Measurements from ENCODE around the gene MATN1.
"Not testable (repeated sequence)": the region's sequence is repeated elsewhere in the genome, so short reads cannot be mapped to it uniquely, and the experiment has no call there.

MATN1 gene

DNA sequence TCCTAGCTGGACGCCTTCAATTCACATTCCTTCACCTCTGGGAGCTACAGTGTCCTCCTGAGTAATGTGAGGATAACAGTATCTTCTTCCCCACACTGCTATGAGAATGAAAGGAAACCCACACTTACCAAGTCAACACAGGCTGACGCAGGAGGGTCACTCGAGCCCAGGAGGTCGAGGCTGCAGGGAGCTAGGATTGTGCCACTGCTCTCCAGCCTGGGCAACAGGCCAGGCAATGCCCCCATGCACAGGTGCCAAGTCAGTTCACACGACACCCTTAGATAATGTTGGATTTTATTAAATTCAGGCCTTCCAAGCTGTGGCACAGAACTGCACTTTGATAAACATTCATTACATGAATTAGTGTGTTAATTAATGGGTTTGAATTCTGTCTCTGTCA, 31.9 kb downstream of the MATN1 start:
- no peak overlapping the region for H3K4me3 ChIP-seq (ENCODE audit: low read depth, low read length)
- TF ChIP-seq, protein P1, sequence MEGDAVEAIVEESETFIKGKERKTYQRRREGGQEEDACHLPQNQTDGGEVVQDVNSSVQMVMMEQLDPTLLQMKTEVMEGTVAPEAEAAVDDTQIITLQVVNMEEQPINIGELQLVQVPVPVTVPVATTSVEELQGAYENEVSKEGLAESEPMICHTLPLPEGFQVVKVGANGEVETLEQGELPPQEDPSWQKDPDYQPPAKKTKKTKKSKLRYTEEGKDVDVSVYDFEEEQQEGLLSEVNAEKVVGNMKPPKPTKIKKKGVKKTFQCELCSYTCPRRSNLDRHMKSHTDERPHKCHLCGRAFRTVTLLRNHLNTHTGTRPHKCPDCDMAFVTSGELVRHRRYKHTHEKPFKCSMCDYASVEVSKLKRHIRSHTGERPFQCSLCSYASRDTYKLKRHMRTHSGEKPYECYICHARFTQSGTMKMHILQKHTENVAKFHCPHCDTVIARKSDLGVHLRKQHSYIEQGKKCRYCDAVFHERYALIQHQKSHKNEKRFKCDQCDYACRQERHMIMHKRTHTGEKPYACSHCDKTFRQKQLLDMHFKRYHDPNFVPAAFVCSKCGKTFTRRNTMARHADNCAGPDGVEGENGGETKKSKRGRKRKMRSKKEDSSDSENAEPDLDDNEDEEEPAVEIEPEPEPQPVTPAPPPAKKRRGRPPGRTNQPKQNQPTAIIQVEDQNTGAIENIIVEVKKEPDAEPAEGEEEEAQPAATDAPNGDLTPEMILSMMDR (IDR thresholded peaks at IDR 0.05; ENCODE audit: low read depth, low read length, missing control alignments): no peak
- in situ Hi-C loops (cut with HindIII; ENCODE audit: low sequenced_read_pairs): no loop called here
- DNase-seq (ENCODE audit: low read depth): no peak

DNA sequence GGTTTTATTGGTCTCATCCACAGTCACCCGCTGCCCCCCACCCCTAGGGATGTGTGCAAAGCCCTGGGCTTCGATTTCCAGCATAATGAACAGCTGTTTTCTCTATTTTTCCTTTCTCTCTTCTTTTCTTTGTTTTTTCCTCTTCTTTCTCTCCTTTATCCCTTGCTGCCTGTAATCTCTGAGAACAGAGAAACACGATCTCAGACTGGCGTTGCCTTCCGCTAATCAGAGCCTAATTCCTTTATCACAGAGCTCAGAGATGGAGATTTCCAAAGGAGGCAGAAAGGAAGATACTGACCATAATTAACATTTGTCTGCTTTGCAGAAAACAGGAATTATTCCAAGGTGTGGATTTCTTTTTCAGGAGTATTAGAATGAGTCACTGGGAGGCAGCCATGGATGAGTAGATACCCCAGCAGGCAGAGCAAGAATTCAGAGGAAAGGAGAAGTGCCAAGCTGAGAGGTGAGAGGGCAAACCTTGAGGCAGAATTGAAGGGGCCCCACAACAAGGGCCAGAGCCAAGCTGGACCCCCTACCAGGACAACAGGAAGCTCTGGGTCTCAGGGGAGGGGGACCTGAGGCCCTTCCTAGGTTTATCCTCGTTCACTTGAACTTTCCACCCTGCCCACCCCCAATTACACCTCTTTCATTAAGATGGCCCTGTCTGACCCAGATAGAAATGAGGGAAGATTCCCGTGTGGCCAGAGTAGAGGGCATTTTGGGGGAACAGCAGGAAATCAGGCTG, 33.3 kb downstream of the MATN1 start:
- in situ Hi-C loops (cut with HindIII; ENCODE audit: low sequenced_read_pairs): no loop called here
- TF ChIP-seq, protein P1 (IDR thresholded peaks at IDR 0.05; ENCODE audit: low read depth, low read length, missing control alignments): no peak

DNA sequence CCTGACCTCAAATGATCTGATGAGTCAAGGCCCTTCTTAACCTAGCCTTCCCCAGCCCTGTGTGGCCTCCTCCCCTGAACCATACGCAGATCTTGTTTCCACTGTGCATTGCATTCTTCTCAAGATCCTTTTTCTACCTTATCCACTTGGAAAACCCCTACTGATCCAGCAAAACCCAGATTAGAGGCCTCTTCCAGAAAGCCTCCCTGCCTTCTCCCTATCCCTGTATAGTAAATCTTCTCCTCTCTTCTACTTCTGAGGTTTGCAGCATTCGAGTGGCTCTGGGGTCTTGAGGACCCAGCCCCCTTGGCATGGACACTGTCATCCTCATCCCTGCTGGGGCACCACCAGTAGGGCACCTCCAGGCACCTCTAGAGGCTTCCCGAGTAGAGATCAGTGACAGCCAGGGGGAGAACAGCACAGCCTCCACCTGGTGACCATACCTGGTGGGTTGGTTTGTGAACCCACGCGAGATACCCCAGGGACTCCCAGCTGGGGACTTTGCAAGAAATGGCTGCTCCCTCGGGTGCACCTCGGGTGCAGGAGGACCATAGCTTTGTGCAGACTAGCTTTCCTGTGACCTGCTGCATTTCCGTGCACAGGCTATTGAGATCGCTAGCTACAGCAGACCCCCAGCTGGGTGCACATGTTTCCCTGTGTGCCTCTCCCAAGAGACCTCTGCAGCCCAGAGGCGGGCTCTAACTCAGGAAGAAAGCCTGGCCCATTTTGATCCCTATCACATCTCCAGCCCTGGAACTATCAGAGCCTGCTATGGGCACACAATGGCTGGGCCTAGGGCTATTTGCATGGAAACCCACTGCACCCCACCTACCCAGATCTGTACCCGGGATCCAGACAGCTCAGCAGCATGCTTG, 34.2 kb downstream of the MATN1 start:
- DNase-seq (ENCODE audit: low read depth): no peak
- in situ Hi-C loops (cut with HindIII; ENCODE audit: low sequenced_read_pairs): no loop called here
- H3K4me3 ChIP-seq (ENCODE audit: low read depth, low read length): no peak overlapping the region
- TF ChIP-seq, protein P1 (IDR thresholded peaks at IDR 0.05; ENCODE audit: low read depth, low read length, missing control alignments): no peak

More for the DNA sequence above, 33.3 kb downstream of the MATN1 start:
- no peak overlapping the region for H3K4me3 ChIP-seq (ENCODE audit: low read depth, low read length)
- no peak for DNase-seq (ENCODE audit: low read depth)

DNA sequence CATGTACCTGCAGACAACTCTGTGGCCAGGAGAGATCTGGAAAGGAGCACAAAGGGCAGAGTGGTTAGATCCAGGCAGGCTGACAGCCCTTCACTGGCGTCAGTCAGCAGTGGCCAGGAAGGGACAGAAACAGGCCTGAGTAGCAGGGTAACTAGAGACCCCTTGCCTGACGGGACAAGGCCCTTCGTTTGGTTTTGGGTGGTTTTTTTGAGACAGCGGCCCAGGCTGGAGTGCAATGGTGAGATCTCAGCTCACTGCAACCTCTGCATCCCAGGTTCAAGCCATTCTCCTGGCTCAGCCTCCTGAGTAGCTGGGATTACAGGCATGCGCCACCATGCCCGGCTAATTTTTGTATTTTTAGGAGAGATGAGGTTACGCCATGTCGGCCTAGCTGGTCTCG, 34.9 kb downstream of the MATN1 start:
- in situ Hi-C loops (cut with HindIII; ENCODE audit: low sequenced_read_pairs); DNase-seq (ENCODE audit: low read depth); H3K4me3 ChIP-seq (ENCODE audit: low read depth, low read length): not testable (repeated sequence)

DNA sequence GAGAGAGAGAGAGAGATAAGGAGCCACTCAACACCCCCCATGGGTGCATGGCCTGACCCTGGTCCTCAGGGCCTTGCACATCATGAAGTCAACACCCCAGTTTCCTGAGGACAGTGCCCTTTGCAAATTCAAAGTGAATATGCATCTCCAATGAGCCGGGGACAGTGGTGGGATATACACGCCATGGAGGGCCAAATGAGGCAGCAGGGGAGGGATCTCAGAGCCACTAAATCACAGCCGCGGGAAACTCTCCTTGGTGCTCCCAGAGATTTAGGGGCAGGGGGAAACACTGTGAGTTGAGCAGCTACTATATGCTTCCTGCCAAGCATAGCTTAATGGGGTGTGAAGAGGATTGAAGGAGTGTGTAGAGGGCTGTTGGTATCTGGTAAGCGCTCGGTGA, 35.5 kb downstream of the MATN1 start:
- TF ChIP-seq, protein P1 (IDR thresholded peaks at IDR 0.05; ENCODE audit: low read depth, low read length, missing control alignments): no peak
- in situ Hi-C loops (cut with HindIII; ENCODE audit: low sequenced_read_pairs): no loop called here

DNA sequence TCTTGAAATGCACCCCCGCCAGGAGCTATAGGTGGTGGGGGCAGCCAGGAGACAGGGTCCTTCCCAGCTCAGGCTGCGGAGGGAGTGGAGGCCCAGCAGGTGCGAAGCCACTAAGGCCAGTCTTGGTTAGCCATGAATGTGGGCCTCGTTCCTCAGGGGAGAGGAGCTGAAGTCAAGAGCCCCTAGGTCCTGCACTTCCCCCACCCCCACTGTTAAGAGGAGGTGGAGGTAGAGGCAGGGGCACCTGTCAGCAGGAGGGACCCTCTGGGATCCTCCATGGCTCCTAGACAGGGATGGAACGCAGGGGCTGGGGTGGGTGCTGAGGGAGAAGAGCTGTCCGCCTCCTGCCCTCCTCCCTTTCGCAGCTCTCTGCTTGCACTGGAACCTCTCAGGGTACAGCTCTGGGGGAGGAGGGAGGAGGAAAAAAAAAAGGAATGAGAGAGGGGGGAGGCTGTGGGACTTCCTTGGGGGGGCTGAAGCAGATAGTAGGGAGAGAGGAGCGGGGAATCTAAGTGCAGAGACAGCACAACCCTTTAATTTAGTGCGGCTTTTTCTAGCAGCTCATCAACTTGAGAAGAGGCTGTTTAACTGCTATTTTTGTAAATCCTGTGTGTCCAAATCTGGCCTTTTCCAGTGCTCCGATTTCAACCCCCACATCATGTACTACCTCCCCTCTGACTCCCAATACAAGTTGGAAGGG, 37.0 kb downstream of the MATN1 start:
- no peak overlapping the region for H3K4me3 ChIP-seq (ENCODE audit: low read depth, low read length)
- DNase-seq (ENCODE audit: low read depth): no peak
- TF ChIP-seq, protein P1 (IDR thresholded peaks at IDR 0.05; ENCODE audit: low read depth, low read length, missing control alignments): no peak
- in situ Hi-C loops (cut with HindIII; ENCODE audit: low sequenced_read_pairs): no loop called here

More for the DNA sequence above, 35.5 kb downstream of the MATN1 start:
- no peak overlapping the region for H3K4me3 ChIP-seq (ENCODE audit: low read depth, low read length)
- DNase-seq (ENCODE audit: low read depth): no peak

Data from astrocyte of the cerebellum (primary cell).